Effector CD8-positive, alpha-beta T cell (primary cell): ENCODE results near the gene PRDX4.
"Not testable (repeated sequence)": the region's sequence is repeated elsewhere in the genome, so short reads cannot be mapped to it uniquely, and the experiment has no call there.

Experiments
- DNase-seq: peaks from one replicate; lab custom pipeline; 2025; lab: John Stamatoyannopoulos, UW

PRDX4 gene

DNA sequence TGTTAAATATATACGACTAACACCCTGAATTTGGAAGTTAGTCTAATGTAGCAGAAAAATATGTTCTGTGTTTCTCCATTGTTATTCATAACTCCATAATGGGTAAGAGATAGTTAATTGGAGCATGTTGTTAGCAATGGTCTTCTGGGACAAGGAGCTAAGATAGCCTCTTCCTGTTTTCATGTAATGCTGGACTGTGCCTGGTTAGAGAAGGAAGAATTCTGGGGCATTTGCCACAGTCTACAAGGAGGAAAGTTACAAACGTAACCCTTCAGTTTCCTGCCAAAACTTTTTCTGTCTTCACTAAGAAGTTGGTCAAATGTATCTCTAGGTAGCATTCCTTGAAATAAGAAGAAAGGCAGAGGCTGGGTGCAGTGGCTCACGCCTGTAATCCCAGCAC is 5.8 kb downstream of the PRDX4 start:
- no peak for DNase-seq

DNA sequence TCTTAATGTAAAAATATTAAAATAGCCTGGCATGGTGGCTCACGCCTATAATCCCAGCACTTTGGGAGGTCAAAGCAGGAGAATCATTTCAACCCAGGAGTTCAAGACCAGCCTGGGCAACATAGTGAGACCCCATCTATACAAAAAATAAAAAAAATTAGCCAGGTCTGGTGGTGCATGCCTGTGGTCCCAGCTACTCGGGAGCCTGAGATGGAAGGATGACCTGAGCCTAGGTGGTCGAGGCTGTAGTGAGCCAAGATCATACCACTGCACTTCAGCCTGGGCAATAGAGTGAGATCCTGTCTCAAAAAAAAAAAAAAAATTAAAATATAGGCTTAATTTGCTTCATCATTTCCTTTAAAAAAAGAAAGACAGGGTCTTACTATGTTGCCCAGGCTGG is 9.2 kb downstream of the PRDX4 start:
- not testable (repeated sequence) for DNase-seq

DNA sequence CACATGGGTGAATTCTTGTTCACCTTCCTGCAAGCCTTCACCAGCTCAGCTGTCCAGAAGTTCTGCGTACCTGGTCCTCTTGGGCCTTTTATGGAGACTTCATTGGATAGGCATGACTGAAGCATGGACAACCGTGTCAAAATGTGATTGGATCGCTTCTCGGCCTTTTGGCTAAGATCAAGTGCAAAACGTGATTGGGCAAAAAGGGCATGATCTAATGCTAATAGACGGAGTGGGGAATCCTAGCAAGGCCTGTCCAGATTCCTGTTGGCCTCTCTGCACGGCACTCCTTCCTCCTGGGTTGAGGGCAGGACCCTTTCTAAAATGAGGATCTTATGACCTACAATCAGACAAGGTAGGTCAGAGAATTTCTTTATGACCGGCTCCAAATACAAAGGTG is 24.9 kb downstream of the PRDX4 start:
- DNase-seq: no peak

DNA sequence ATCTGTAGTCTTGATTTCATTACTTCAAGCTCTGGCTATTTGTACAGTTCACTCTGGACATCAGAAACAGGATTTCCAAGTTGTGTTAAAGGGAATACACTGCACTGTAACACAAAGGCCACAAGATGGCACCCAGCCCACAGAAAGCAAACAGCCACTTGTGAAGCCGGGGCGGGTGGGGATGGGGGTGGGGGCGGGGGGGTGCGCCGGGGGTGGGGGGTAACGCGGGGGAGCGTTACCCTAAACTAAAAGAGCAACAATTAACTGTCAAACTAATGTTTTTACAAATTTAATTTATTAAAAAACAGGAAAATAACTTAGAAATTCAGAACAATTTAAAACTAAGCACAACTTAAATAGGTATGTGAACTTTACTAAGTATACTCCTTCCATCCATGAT is 27.3 kb downstream of the PRDX4 start:
- peak; percentile 2 for DNase-seq

DNA sequence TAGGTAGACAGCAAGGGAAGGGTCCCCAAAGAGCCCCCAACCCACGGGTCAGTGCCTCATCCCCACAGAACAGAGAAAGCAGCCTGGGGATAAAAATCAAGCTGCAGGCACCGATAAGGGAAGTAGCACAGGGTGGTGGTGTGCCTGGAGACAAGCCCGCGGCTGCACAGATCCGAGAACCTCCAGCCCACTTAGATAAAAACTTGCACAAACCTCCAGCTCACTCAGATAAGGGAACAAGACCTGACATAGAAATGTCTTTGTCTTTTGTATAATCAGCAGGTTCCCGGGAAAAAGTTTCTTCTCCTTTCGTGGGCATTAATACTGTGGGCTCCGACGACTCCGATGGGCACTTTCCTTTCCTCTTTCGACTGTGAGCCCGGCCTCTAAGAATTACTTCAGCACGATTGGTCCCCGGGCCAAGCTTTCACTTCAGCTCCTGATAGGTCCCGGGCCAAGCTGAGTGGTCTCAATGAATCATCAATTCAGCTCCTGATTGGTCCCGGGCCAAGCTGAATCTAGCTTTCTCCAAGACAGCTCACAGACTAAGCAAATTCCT is 32.4 kb downstream of the PRDX4 start:
- no peak for DNase-seq

DNA sequence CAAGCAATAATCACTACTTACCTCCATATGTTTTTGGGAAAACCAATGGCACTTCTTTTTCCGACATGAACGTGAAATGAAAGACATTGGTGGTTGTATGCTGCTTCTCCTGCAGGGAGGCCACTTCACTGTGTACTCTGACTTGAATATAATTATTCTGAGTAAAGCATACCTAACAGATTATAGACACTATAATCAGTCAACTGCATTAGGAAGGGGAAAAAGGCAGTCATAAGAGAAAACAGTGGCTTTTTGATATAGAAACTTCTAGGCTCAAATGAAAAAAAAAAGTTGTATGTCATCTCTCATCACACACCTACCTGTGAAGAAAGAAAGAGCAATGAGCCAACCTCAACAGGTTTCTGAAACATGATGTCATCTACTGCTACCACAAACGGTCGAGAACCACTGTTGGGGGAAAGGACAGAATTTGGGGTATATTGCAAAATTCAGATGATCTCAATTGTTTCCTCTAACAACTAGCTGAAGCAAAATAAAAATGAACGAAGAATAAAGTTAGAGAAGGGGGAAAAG is 37.4 kb downstream of the PRDX4 start:
- DNase-seq: no peak

DNA sequence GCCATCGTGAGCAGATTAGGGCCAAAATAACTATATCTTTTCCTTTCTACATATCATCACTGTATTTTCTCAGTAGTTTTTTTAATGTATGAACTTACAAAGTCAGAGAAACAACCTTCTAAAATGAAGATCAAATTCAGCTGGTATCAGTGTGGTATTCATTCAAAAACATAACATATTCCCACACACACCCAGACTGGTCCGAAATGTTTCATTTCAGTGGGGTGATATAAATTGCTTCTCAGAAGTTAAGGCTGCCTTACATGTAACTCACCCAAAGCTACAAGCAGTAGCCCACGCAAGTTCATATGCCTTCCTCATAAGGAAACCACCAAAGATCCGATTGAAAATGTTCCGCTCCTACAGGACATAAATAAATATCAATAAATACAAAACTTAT is 37.9 kb downstream of the PRDX4 start:
- no peak for DNase-seq

DNA sequence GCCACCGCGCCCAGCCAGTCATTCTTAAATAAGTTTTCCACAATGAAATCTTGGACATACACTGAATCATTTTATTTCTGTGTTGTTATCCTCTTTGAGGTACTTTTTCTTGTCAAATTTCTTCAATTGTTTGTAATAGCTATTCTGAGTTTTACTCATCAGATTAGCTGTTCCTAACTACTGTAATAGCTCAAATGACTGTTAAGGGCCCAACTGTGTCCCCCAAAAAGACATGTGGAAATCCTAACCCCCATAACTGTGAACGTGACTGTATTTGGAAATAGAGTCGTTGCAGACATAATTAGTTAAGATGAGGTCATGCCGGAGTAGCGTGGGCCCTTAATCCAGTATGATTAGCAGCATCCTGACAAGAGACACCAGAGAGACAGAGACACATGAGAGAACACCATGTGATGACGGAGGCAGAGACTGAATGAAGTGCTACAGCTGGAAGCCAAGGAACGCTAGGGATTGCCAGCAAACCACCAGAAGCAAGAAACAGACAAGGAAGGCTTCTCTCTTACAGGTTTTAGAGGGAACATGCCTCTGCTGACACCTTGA is 52.9 kb downstream of the PRDX4 start:
- DNase-seq: no peak

DNA sequence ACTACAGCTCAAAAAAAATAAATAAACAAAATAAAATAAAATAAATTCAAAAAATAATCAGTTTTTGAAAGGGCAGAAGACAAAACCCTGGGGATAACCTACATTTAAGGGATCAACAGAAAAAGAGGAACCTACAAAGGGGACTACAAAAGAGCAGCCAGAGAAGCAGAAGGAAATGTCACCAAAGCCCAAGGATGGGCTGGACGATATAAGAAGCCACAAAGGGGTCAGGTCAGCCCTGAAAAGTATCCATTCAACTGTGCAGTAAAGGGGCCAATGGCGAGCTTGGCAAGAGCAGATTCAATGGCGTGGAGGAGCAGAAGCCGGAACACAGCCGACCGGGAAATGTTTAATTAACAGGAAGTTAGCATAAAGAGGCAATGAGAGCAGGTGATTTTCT is 58.9 kb downstream of the PRDX4 start:
- DNase-seq: no peak

DNA sequence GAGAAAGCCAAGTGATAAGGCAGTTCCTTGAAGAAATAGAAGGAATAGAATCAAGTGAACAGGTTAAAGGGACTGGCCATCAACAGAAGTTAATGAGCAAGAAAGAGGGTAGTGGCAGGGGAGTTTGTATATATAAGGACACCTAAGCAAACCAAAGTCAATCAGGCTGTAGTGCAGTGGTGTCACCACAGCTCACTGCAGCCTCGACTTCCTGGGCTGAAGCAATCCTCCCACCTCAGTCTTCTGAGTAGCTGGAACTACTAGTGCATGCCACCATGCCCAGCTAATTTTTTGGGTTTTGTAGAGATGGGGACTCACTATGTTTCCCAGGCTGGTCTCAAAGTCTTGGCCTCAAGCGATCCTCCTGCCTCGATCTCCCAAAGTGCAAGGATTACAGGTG is 59.9 kb downstream of the PRDX4 start:
- no peak for DNase-seq

DNA sequence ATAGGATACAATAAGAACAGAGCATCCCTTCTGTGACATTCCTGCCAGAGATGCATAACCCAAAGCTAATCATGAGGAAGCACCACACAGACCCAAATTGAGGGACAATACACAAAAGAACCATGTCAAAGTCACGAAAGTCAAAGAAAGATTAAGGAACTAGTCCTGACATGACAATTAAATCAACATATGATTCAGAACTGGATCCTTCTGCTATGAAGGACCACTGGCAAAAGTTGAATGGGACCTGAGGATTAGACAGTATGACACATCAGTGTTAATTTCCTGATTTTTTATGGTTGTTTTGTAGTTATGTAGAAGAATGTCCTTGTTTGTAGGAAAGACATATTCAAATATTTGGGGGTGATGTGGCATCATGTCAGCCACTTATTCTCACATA is 61.9 kb downstream of the PRDX4 start:
- no peak for DNase-seq

DNA sequence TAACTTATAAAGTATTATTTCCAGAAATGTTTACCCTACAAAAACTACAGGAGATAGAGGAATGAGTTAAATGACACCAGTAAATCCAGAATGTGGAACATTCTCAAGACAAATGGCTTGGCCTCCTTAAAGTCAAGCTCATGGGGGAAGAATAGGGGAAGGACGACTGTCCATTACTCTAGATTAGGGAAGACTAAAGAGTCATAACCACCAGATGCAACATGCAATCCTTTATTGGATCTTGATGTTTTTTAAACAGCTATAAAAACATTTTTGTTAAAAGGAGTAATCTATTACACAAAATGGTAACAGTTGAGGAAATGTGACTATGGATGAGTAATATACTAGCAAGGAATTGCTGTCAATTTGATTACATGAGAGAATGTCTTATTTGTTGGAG is 64.7 kb downstream of the PRDX4 start:
- DNase-seq: no peak

DNA sequence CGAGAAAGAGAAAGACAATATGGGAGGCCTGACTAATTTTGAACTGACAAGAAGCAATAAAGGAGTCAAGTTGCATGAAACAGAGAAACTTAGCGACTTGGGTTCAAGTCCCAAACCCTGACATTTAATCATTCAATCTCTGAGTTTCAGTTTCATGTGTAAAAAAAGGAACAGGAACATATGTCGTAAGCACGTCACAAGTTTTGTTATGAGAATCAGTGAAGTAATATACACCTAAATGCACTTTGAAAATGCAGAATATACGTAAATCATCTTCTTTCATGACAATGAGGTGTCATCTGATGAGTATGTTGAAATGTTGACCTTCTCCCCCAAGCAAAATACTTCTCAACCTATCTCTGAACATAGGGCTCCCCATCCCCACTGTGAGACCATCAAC is 65.4 kb downstream of the PRDX4 start:
- no peak for DNase-seq
